ENCODE measurements around the gene NDUFS7.

The NDUFS7 gene

DNA sequence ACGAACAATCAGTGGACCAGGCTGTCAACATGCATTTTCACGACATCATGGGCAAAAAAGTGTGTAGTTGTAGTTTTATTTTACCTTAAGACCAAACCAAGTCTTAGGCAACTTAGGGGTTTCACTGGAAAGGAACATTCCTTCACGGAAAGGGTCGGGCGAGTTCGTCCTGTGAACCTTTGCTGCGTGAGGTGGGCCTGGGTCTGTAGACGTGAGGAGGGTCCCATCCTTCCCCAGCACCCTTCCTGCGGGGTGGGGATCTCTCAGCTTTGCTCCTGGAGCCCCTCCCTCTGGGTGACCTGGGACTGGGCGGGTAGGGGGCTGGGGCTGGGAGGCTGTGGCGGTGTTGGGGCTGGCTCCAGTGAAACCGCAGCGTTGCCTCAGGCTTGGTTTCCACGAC is 42.2 kb downstream of the NDUFS7 start:
- Histone ChIP-seq H3K79me2 (ENCODE audit: insufficient read depth, low read depth) (peaks cover 29% of the 10 kb centered on the region; the same call in 1 of the 2 replicates), H3K4me1 (ENCODE audit: low read depth, poor library complexity, severe bottlenecking) (no peaks in the 10 kb centered on the region), H3K36me3 (ENCODE audit: insufficient read depth) (no peaks in the 10 kb centered on the region; the same call in 1 of the 2 replicates), H3K9ac (no peak overlapping the region), H3K4me2 (no peak overlapping the region), H3K4me3 (IDR thresholded peaks at IDR 0.05; ENCODE audit: insufficient read depth, low read depth, low read length) (no peak overlapping the region), H2AFZ (ENCODE audit: low read depth) (no peak overlapping the region), H4K20me1 (ENCODE audit: insufficient read depth) (peaks cover 5% of the 10 kb centered on the region; the same call in 1 of the 2 replicates), H3K27me3 (ENCODE audit: insufficient read depth, low read depth) (no peaks in the 10 kb centered on the region), H3K27ac (no peak overlapping the region)
- TF ChIP-seq, protein P1, sequence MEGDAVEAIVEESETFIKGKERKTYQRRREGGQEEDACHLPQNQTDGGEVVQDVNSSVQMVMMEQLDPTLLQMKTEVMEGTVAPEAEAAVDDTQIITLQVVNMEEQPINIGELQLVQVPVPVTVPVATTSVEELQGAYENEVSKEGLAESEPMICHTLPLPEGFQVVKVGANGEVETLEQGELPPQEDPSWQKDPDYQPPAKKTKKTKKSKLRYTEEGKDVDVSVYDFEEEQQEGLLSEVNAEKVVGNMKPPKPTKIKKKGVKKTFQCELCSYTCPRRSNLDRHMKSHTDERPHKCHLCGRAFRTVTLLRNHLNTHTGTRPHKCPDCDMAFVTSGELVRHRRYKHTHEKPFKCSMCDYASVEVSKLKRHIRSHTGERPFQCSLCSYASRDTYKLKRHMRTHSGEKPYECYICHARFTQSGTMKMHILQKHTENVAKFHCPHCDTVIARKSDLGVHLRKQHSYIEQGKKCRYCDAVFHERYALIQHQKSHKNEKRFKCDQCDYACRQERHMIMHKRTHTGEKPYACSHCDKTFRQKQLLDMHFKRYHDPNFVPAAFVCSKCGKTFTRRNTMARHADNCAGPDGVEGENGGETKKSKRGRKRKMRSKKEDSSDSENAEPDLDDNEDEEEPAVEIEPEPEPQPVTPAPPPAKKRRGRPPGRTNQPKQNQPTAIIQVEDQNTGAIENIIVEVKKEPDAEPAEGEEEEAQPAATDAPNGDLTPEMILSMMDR (conservative IDR thresholded peaks at IDR 0.05; ENCODE audit: low read depth, low read length), result no peak

DNA sequence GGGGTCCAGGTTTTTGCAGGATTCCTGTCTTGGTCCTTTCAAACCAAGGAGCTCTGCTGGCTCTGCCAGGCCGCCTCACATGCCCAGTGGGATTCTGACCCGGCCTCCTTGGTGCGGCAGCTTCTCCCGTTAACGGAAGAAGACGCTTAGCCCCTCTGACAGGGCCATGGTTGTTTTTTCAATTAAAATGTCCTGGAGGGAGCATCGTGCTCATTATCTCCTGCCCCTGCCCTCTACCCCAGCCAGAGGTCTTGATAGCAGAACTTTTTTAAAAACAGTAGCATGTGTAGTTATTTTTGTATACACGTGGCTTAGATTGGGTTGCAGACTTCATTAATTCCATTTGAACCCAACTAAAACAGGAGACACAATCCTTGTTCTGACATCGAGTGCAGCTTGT is 43.0 kb downstream of the NDUFS7 start:
- no peak overlapping the region for H2AFZ ChIP-seq (ENCODE audit: low read depth)
- H3K4me3 ChIP-seq (IDR thresholded peaks at IDR 0.05; ENCODE audit: insufficient read depth, low read depth, low read length), result no peak overlapping the region
- H3K27me3 ChIP-seq (ENCODE audit: insufficient read depth, low read depth), result no peaks in the 10 kb centered on the region
- no peak overlapping the region for H3K4me2 ChIP-seq
- H3K79me2 ChIP-seq (ENCODE audit: insufficient read depth, low read depth), result peaks cover 27% of the 10 kb centered on the region; the same call in 1 of the 2 replicates
- no peaks in the 10 kb centered on the region; the same call in 1 of the 2 replicates for H3K36me3 ChIP-seq (ENCODE audit: insufficient read depth)
- H4K20me1 ChIP-seq (ENCODE audit: insufficient read depth), result peaks cover 5% of the 10 kb centered on the region; the same call in 1 of the 2 replicates
- TF ChIP-seq, protein P1 (conservative IDR thresholded peaks at IDR 0.05; ENCODE audit: low read depth, low read length), result no peak
- H3K4me1 ChIP-seq (ENCODE audit: low read depth, poor library complexity, severe bottlenecking), result no peaks in the 10 kb centered on the region
- H3K27ac ChIP-seq, result no peak overlapping the region
- no peak overlapping the region for H3K9ac ChIP-seq

- Histone ChIP-seq H3K36me3 (ENCODE audit: insufficient read depth) (no peaks in the 10 kb centered on the region; the same call in 1 of the 2 replicates), H3K79me2 (ENCODE audit: insufficient read depth, low read depth) (peaks cover 23% of the 10 kb centered on the region; the same call in 1 of the 2 replicates), H3K27me3 (ENCODE audit: insufficient read depth, low read depth) (no peaks in the 10 kb centered on the region), H3K9ac (no peak overlapping the region), H2AFZ (ENCODE audit: low read depth) (no peak overlapping the region), H4K20me1 (ENCODE audit: insufficient read depth) (peaks cover 5% of the 10 kb centered on the region; the same call in 1 of the 2 replicates), H3K27ac (no peak overlapping the region), H3K4me3 (IDR thresholded peaks at IDR 0.05; ENCODE audit: insufficient read depth, low read depth, low read length) (no peak overlapping the region), H3K4me2 (no peak overlapping the region), H3K4me1 (ENCODE audit: low read depth, poor library complexity, severe bottlenecking) (no peaks in the 10 kb centered on the region)
- TF ChIP-seq, protein P1 (conservative IDR thresholded peaks at IDR 0.05; ENCODE audit: low read depth, low read length), result no peak
Measured at GRCh38 chr19:1427221-1427920, 43.7 kb downstream of the NDUFS7 start.

GRCh38 chr19:1428738-1429391 is 45.2 kb downstream of the NDUFS7 start:
- TF ChIP-seq, protein P1 (conservative IDR thresholded peaks at IDR 0.05; ENCODE audit: low read depth, low read length), result no peak
- Histone ChIP-seq H3K4me1 (ENCODE audit: low read depth, poor library complexity, severe bottlenecking) (no peaks in the 10 kb centered on the region), H3K36me3 (ENCODE audit: insufficient read depth) (no peaks in the 10 kb centered on the region; the same call in 1 of the 2 replicates), H3K4me2 (no peak overlapping the region), H4K20me1 (ENCODE audit: insufficient read depth) (peaks cover 5% of the 10 kb centered on the region; the same call in 1 of the 2 replicates), H3K27me3 (ENCODE audit: insufficient read depth, low read depth) (no peaks in the 10 kb centered on the region), H3K4me3 (IDR thresholded peaks at IDR 0.05; ENCODE audit: insufficient read depth, low read depth, low read length) (no peak overlapping the region), H3K9ac (no peak overlapping the region), H2AFZ (ENCODE audit: low read depth) (no peak overlapping the region), H3K79me2 (ENCODE audit: insufficient read depth, low read depth) (0 out of 2 replicates have a peak, but pooled peaks cover 10% of the 10 kb centered on the region), H3K27ac (no peak overlapping the region)
